Measurements from ENCODE around the gene TMCO6. TPM values are rescaled to one million over a fixed set of nuclear protein-coding genes. Genes with fewer than 3 reads are reported as not detected.

The TMCO6 gene
- total and polyA plus RNA-seq, 2 of the 4 experiments (the other 2 are of a cell fraction) = 6.6 to 10.6 TPM

GRCh38 chr5:140631831-140632365, 7.4 kb upstream of the TMCO6 start:
- Histone ChIP-seq H3K4me1 (ENCODE audit: control insufficient read depth, insufficient read depth, low read length) (peaks cover 5% of the 10 kb centered on the region; the same call in 1 of the 2 replicates), H3K27ac (ENCODE audit: insufficient read depth, low read length) (no peak overlapping the region), H2BK20ac (ENCODE audit: low read depth, low read length) (no peak overlapping the region), H3K9me3 (ENCODE audit: control insufficient read depth, insufficient read depth, low read length) (no peaks in the 10 kb centered on the region; the same call in 1 of the 2 replicates), H4K20me1 (ENCODE audit: insufficient read depth, low read length) (no peaks in the 10 kb centered on the region), H3K79me1 (ENCODE audit: low read depth in 1 of 2, low read length in 2 of 2) (no peaks in the 10 kb centered on the region), H3K36me3 (ENCODE audit: control insufficient read depth, insufficient read depth, low read length) (no peaks in the 10 kb centered on the region), H3K27me3 (ENCODE audit: control insufficient read depth, insufficient read depth, low read length) (peaks cover 16% of the 10 kb centered on the region), H2AK5ac (ENCODE audit: low read depth, low read length) (no peak overlapping the region), H2BK120ac (ENCODE audit: low read depth, low read length) (no peak overlapping the region), H4K5ac (ENCODE audit: low read depth, low read length) (no peak overlapping the region), H3K14ac (replicated peaks; ENCODE audit: low read depth, low read length) (no peak overlapping the region), H4K8ac (ENCODE audit: low read depth in 2 of 2, low read length in 2 of 2) (no peak overlapping the region), H2BK5ac (ENCODE audit: low read depth, low read length, poor library complexity, severe bottlenecking) (no peak overlapping the region), H2AFZ (replicated peaks; ENCODE audit: low read length, poor library complexity) (peak overlapping the region; percentile 95), H2BK15ac (ENCODE audit: low read depth, low read length) (no peak overlapping the region), H3K9ac (ENCODE audit: low read depth, low read length) (no peak overlapping the region), H3K4me3 (ENCODE audit: insufficient read depth, low read depth, low read length) (peak overlapping the region; percentile 30), H3K9me1 (ENCODE audit: insufficient read depth, low read length) (no peaks in the 10 kb centered on the region), H3K18ac (ENCODE audit: low read depth, low read length) (no peak overlapping the region), H3K4me2 (ENCODE audit: low read depth, low read length) (peak overlapping the region; percentile 71), H3K56ac (ENCODE audit: extremely low read depth, insufficient read depth, low read length) (no peak overlapping the region), H3K4ac (ENCODE audit: low read depth, low read length) (no peak overlapping the region), H4K91ac (ENCODE audit: insufficient read depth, low read depth, low read length) (no peak overlapping the region), H2AK9ac (replicated peaks; ENCODE audit: low read depth, low read length, poor library complexity) (peak overlapping the region; percentile 29), H3K23ac (ENCODE audit: low read depth, low read length) (peak overlapping the region; percentile 60; the same call in 1 of the 2 replicates)
- 12% methylated on average over 20 of the region's 36 CpGs; no CpG with 5 or more reads in 1 of the 2 experiments for WGBS, 2 experiments (ENCODE audit: extremely low coverage in 2 of 2, insufficient read length in 1 of 2)
- ATAC-seq (ENCODE audit: low read depth) (peak; percentile 25), DNase-seq (no peak)
- TF ChIP-seq RAD21 (IDR thresholded peaks at IDR 0.05; ENCODE audit: low read length) = no peak
- no peak for TF ChIP-seq SMC3 (IDR thresholded peaks at IDR 0.05; ENCODE audit: low read depth, low read length)
- no peak for TF ChIP-seq RFX5 (IDR thresholded peaks at IDR 0.05; ENCODE audit: low read depth, low read length)
- TF ChIP-seq BHLHE40 (IDR thresholded peaks at IDR 0.05; ENCODE audit: low read depth, low read length) = no peak
- no peak for TF ChIP-seq MXI1 (IDR thresholded peaks at IDR 0.05; ENCODE audit: borderline replicate concordance, low read depth, low read length)
- no peak for TF ChIP-seq CTCF (conservative IDR thresholded peaks at IDR 0.05; ENCODE audit: low read depth, low read length)
- TF ChIP-seq ELK1 (IDR thresholded peaks at IDR 0.05; ENCODE audit: borderline replicate concordance, low read depth, low read length) = no peak
- no peak for TF ChIP-seq MAZ (IDR thresholded peaks at IDR 0.05; ENCODE audit: borderline replicate concordance, low read depth, low read length)
- no peak for TF ChIP-seq MAFK (IDR thresholded peaks at IDR 0.05; ENCODE audit: low read depth, low read length)
- TF ChIP-seq, protein P1, sequence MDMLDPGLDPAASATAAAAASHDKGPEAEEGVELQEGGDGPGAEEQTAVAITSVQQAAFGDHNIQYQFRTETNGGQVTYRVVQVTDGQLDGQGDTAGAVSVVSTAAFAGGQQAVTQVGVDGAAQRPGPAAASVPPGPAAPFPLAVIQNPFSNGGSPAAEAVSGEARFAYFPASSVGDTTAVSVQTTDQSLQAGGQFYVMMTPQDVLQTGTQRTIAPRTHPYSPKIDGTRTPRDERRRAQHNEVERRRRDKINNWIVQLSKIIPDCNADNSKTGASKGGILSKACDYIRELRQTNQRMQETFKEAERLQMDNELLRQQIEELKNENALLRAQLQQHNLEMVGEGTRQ (IDR thresholded peaks at IDR 0.05; ENCODE audit: low read depth, low read length) = no peak
- no peak for TF ChIP-seq NFE2L2 (IDR thresholded peaks at IDR 0.05; ENCODE audit: low read depth, low read length)
- no peak for TF ChIP-seq CEBPB (IDR thresholded peaks at IDR 0.05; ENCODE audit: low read depth, low read length)
- no peak for TF ChIP-seq CHD1 (IDR thresholded peaks at IDR 0.05; ENCODE audit: low read depth, low read length)
- no peak for TF ChIP-seq FOS (IDR thresholded peaks at IDR 0.05; ENCODE audit: low read depth, low read length)
- no peak for TF ChIP-seq POLR2A (IDR thresholded peaks at IDR 0.05; ENCODE audit: low read depth, low read length)
- BruUV-seq (replicated peaks) = no TSS peak
- POLR2A ChIA-PET (ENCODE audit: unreplicated experiment) = no interaction called here
- dilution Hi-C loops (cut with HindIII; ENCODE audit: low sequenced_read_pairs, unreplicated experiment) = no loop called here
- CTCF ChIA-PET = no interaction called here
- in situ Hi-C loops (cut with MboI; ENCODE audit: low sequenced_read_pairs) = no loop called here
- intact Hi-C loops (cut with micrococcal nuclease) = loop anchor here (10.0 kb wide), 1 partner anchor 387 kb away; no protein-coding TSS in a partner anchor

All from IMR-90 (cell line).